ENCODE data around the gene CNTN1.

CNTN1 gene

GRCh38 chr12:40775661-40776060, 83.4 kb downstream of the CNTN1 start:
- no peak overlapping the region for H3K4me3 ChIP-seq (ENCODE audit: low read depth in 1 of 2, low read length in 2 of 2)
- H3K27ac ChIP-seq (ENCODE audit: low read length): no peak overlapping the region
- H3K4me1 ChIP-seq (ENCODE audit: control insufficient read depth in 1 of 2, insufficient read depth in 2 of 2, low read length in 2 of 2): no peaks in the 10 kb centered on the region
- H3K27me3 ChIP-seq (ENCODE audit: low read depth, low read length): no peaks in the 10 kb centered on the region
- no peaks in the 10 kb centered on the region for H3K36me3 ChIP-seq (ENCODE audit: control insufficient read depth in 1 of 2, insufficient read depth in 2 of 2, low read length in 2 of 2)
- H3K9me3 ChIP-seq (ENCODE audit: control insufficient read depth in 1 of 2, low read length in 2 of 2): no peaks in the 10 kb centered on the region

- Histone ChIP-seq H3K36me3 (ENCODE audit: control insufficient read depth in 1 of 2, insufficient read depth in 2 of 2, low read length in 2 of 2) (no peaks in the 10 kb centered on the region), H3K4me1 (ENCODE audit: control insufficient read depth in 1 of 2, insufficient read depth in 2 of 2, low read length in 2 of 2) (no peaks in the 10 kb centered on the region), H3K4me3 (ENCODE audit: low read depth in 1 of 2, low read length in 2 of 2) (no peak overlapping the region), H3K27me3 (ENCODE audit: low read depth, low read length) (no peaks in the 10 kb centered on the region), H3K27ac (ENCODE audit: low read length) (no peak overlapping the region), H3K9me3 (ENCODE audit: control insufficient read depth in 1 of 2, low read length in 2 of 2) (no peaks in the 10 kb centered on the region)
These were observed 91.9 kb downstream of the CNTN1 start for GRCh38 chr12:40784102-40784501.

- H3K27ac ChIP-seq (ENCODE audit: low read length): no peak overlapping the region
- H3K4me3 ChIP-seq (ENCODE audit: low read depth in 1 of 2, low read length in 2 of 2): no peak overlapping the region
- no peaks in the 10 kb centered on the region for H3K36me3 ChIP-seq (ENCODE audit: control insufficient read depth in 1 of 2, insufficient read depth in 2 of 2, low read length in 2 of 2)
- H3K9me3 ChIP-seq (ENCODE audit: control insufficient read depth in 1 of 2, low read length in 2 of 2): no peaks in the 10 kb centered on the region
- H3K27me3 ChIP-seq (ENCODE audit: low read depth, low read length): no peaks in the 10 kb centered on the region
- no peaks in the 10 kb centered on the region for H3K4me1 ChIP-seq (ENCODE audit: control insufficient read depth in 1 of 2, insufficient read depth in 2 of 2, low read length in 2 of 2)
These were observed 96.0 kb downstream of the CNTN1 start for GRCh38 chr12:40788276-40788675.

- Histone ChIP-seq H3K4me1 (ENCODE audit: control insufficient read depth in 1 of 2, insufficient read depth in 2 of 2, low read length in 2 of 2) (peaks cover 0 to 3% of the 10 kb centered on the region in 2 donors), H3K27ac (ENCODE audit: low read length) (no peak overlapping the region), H3K4me3 (ENCODE audit: low read depth in 1 of 2, low read length in 2 of 2) (no peak overlapping the region), H3K27me3 (ENCODE audit: low read depth, low read length) (no peaks in the 10 kb centered on the region), H3K36me3 (ENCODE audit: control insufficient read depth in 1 of 2, insufficient read depth in 2 of 2, low read length in 2 of 2) (no peaks in the 10 kb centered on the region), H3K9me3 (ENCODE audit: control insufficient read depth in 1 of 2, low read length in 2 of 2) (no peaks in the 10 kb centered on the region)
These were observed 100.7 kb downstream of the CNTN1 start for GRCh38 chr12:40792792-40793386.

GRCh38 chr12:40793471-40793870, 101.2 kb downstream of the CNTN1 start:
- Histone ChIP-seq H3K4me3 (ENCODE audit: low read depth in 1 of 2, low read length in 2 of 2) (no peak overlapping the region), H3K9me3 (ENCODE audit: control insufficient read depth in 1 of 2, low read length in 2 of 2) (no peaks in the 10 kb centered on the region), H3K27ac (ENCODE audit: low read length) (no peak overlapping the region), H3K4me1 (ENCODE audit: control insufficient read depth in 1 of 2, insufficient read depth in 2 of 2, low read length in 2 of 2) (peaks cover 0 to 3% of the 10 kb centered on the region in 2 donors), H3K36me3 (ENCODE audit: control insufficient read depth in 1 of 2, insufficient read depth in 2 of 2, low read length in 2 of 2) (no peaks in the 10 kb centered on the region), H3K27me3 (ENCODE audit: low read depth, low read length) (no peaks in the 10 kb centered on the region)

- Histone ChIP-seq H3K4me1 (ENCODE audit: control insufficient read depth in 1 of 2, insufficient read depth in 2 of 2, low read length in 2 of 2) (peaks cover 0 to 3% of the 10 kb centered on the region in 2 donors), H3K36me3 (ENCODE audit: control insufficient read depth in 1 of 2, insufficient read depth in 2 of 2, low read length in 2 of 2) (no peaks in the 10 kb centered on the region), H3K4me3 (ENCODE audit: low read depth in 1 of 2, low read length in 2 of 2) (no peak overlapping the region), H3K27me3 (ENCODE audit: low read depth, low read length) (no peaks in the 10 kb centered on the region), H3K27ac (ENCODE audit: low read length) (no peak overlapping the region), H3K9me3 (ENCODE audit: control insufficient read depth in 1 of 2, low read length in 2 of 2) (no peaks in the 10 kb centered on the region)
These were observed 101.8 kb downstream of the CNTN1 start for GRCh38 chr12:40794087-40794486.

GRCh38 chr12:40801082-40801481, 108.8 kb downstream of the CNTN1 start:
- H3K4me1 ChIP-seq (ENCODE audit: control insufficient read depth in 1 of 2, insufficient read depth in 2 of 2, low read length in 2 of 2): no peaks in the 10 kb centered on the region
- no peaks in the 10 kb centered on the region for H3K9me3 ChIP-seq (ENCODE audit: control insufficient read depth in 1 of 2, low read length in 2 of 2)
- no peak overlapping the region for H3K4me3 ChIP-seq (ENCODE audit: low read depth in 1 of 2, low read length in 2 of 2)
- no peaks in the 10 kb centered on the region for H3K27me3 ChIP-seq (ENCODE audit: low read depth, low read length)
- H3K27ac ChIP-seq (ENCODE audit: low read length): no peak overlapping the region
- H3K36me3 ChIP-seq (ENCODE audit: control insufficient read depth in 1 of 2, insufficient read depth in 2 of 2, low read length in 2 of 2): no peaks in the 10 kb centered on the region

GRCh38 chr12:40801861-40802260, 109.6 kb downstream of the CNTN1 start:
- H3K27me3 ChIP-seq (ENCODE audit: low read depth, low read length): no peaks in the 10 kb centered on the region

GRCh38 chr12:40802656-40803055, 110.4 kb downstream of the CNTN1 start:
- H3K36me3 ChIP-seq (ENCODE audit: control insufficient read depth in 1 of 2, insufficient read depth in 2 of 2, low read length in 2 of 2): no peaks in the 10 kb centered on the region
- H3K4me1 ChIP-seq (ENCODE audit: control insufficient read depth in 1 of 2, insufficient read depth in 2 of 2, low read length in 2 of 2): no peaks in the 10 kb centered on the region
- no peak overlapping the region for H3K4me3 ChIP-seq (ENCODE audit: low read depth in 1 of 2, low read length in 2 of 2)
- no peaks in the 10 kb centered on the region for H3K9me3 ChIP-seq (ENCODE audit: control insufficient read depth in 1 of 2, low read length in 2 of 2)
- H3K27ac ChIP-seq (ENCODE audit: low read length): no peak overlapping the region
- no peaks in the 10 kb centered on the region for H3K27me3 ChIP-seq (ENCODE audit: low read depth, low read length)

More at GRCh38 chr12:40801861-40802260, 109.6 kb downstream of the CNTN1 start:
- H3K4me1 ChIP-seq (ENCODE audit: control insufficient read depth in 1 of 2, insufficient read depth in 2 of 2, low read length in 2 of 2): no peaks in the 10 kb centered on the region
- no peak overlapping the region for H3K27ac ChIP-seq (ENCODE audit: low read length)
- H3K9me3 ChIP-seq (ENCODE audit: control insufficient read depth in 1 of 2, low read length in 2 of 2): no peaks in the 10 kb centered on the region
- no peak overlapping the region for H3K4me3 ChIP-seq (ENCODE audit: low read depth in 1 of 2, low read length in 2 of 2)
- no peaks in the 10 kb centered on the region for H3K36me3 ChIP-seq (ENCODE audit: control insufficient read depth in 1 of 2, insufficient read depth in 2 of 2, low read length in 2 of 2)

GRCh38 chr12:40819436-40820108, 127.3 kb downstream of the CNTN1 start:
- Histone ChIP-seq H3K9me3 (ENCODE audit: control insufficient read depth in 1 of 2, low read length in 2 of 2) (peaks cover 0 to 4% of the 10 kb centered on the region in 2 donors), H3K36me3 (ENCODE audit: control insufficient read depth in 1 of 2, insufficient read depth in 2 of 2, low read length in 2 of 2) (no peaks in the 10 kb centered on the region), H3K27ac (ENCODE audit: low read length) (no peak overlapping the region), H3K4me1 (ENCODE audit: control insufficient read depth in 1 of 2, insufficient read depth in 2 of 2, low read length in 2 of 2) (peaks cover 0 to 5% of the 10 kb centered on the region in 2 donors), H3K4me3 (ENCODE audit: low read depth in 1 of 2, low read length in 2 of 2) (no peak overlapping the region), H3K27me3 (ENCODE audit: low read depth, low read length) (no peaks in the 10 kb centered on the region)

- Histone ChIP-seq H3K36me3 (ENCODE audit: control insufficient read depth in 1 of 2, insufficient read depth in 2 of 2, low read length in 2 of 2) (no peaks in the 10 kb centered on the region), H3K4me1 (ENCODE audit: control insufficient read depth in 1 of 2, insufficient read depth in 2 of 2, low read length in 2 of 2) (peaks cover 0 to 5% of the 10 kb centered on the region in 2 donors), H3K27me3 (ENCODE audit: low read depth, low read length) (no peaks in the 10 kb centered on the region), H3K4me3 (ENCODE audit: low read depth in 1 of 2, low read length in 2 of 2) (no peak overlapping the region), H3K27ac (ENCODE audit: low read length) (no peak overlapping the region), H3K9me3 (ENCODE audit: control insufficient read depth in 1 of 2, low read length in 2 of 2) (peaks cover 0 to 4% of the 10 kb centered on the region in 2 donors)
These were observed 128.7 kb downstream of the CNTN1 start for GRCh38 chr12:40820794-40821484.

All from muscle layer of duodenum (tissue), 2 donors.